Stimulated activated CD4-positive, alpha-beta T cell treated with anti-CD3 and anti-CD28 coated beads, Interleukin-4, amount 100 ng/mL, for 4 hours (primary cell): ENCODE results near the gene ZIC4.

ENCODE experiments used
- DNase-seq, 2 experiments: peaks; one replicate each; pipeline ENCODE4 v3.0.0-alpha.2; 2020

ZIC4 gene

DNA sequence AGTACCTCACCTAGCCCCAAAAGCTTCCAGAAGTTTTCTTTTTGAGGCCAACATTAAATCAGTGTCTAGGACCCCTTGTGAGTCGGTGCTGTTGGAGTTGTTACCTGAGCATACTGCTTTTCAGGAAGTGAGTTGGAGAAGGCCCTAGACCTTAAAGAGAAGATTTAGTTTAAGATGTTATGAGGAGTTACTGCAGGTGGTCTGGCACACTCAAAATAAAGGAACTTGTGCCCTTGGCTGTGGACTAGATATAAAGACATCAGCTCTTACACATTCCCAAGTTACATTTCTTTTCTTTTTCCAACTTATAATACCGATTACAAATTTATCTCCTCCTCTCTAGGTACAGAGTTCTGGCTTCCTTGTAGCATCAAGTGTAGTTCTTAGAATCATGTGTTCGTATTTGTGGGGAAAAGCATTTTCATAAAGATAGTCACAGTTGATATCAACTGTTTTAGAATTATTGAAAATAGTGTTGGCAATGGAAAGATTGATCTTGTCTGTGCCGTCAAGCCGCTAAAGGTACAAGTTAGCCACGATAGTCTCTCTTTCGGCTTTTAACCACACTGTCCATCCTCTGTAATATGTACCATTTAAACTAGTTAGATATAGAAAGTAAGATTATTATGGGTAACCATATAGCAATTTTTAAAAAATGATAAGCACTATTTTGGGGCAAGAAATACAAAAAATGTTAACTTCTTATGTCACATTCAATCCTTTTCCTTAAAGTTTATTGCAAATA is 11.4 kb upstream of the ZIC4 start:
- no peak for DNase-seq

DNA sequence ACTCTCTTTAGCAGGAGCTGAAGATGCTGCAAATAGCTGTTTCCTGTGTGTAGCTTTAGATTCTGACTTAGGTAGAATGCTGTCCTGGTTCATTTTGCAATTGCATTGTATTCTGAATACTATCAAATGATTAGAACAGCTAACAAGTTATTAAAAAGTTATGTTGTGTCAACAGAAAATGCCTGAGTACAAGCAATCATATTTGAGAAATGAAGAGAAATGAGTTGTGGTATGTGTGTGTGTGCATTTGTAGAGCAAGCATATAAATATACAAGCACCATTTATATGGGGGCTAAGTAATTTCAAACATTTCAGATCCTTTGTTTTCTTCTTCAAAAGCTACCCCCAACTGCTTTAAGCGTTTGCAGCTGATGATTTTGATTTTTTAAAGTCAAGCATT is 10.6 kb upstream of the ZIC4 start:
- no peak for DNase-seq

GRCh38 chr3:147415874-147416273 is 9.5 kb upstream of the ZIC4 start:
- no peak for DNase-seq

DNA sequence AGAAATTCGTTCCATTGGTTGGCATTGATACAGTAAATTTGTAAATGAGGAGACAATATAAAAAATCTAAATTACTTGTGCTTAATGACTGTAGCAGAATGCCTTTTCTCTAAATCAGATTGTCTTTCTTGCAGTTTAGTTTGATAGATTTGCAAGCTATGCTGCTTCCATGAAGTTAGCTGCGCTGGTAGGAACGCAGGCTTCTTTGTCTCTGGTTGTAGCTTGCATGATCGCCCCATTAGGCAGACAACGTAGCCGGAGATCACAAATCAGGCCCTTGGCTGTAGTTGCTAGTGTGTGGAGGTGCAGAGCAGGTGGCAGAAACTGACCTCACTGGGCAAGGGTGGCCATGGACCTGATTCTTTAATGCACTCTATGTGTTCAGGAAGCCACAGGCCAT is 8.9 kb upstream of the ZIC4 start:
- no peak for DNase-seq

DNA sequence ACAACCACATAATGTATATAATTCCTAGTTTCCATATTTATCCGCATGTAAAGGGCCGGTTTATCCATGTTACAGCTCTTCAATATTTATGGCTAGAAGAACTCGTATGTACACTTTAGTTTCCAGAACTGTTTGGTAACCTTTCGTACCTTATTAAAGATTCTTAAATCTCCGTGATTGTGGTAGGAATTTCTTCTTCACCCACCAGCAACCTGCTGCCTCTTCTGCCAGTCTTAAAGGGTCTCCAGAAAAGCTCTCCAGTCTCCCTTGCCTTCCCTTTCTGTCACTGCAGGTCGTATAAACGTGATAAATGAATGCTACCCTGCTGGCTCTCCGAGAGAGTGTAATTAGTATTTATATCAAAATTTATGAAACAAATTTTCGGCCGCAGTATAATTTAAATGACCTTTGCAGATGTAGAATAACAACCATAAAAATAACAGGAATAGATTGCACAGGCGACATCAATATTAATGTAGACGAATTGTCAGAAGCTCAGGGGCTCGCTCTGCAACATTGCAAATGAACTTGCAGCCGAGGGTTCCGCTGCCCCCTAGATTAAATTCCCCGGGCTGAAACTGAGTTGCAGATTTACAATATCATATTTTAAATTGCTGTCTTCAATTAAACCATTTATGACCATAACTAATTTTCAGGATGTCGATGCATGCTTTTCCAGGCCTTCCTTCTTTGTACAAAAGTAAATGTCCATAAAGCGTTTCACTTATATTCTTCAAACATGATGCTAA is 8.2 kb upstream of the ZIC4 start:
- no peak for DNase-seq

GRCh38 chr3:147413686-147414389 is 7.5 kb upstream of the ZIC4 start:
- no peak for DNase-seq

DNA sequence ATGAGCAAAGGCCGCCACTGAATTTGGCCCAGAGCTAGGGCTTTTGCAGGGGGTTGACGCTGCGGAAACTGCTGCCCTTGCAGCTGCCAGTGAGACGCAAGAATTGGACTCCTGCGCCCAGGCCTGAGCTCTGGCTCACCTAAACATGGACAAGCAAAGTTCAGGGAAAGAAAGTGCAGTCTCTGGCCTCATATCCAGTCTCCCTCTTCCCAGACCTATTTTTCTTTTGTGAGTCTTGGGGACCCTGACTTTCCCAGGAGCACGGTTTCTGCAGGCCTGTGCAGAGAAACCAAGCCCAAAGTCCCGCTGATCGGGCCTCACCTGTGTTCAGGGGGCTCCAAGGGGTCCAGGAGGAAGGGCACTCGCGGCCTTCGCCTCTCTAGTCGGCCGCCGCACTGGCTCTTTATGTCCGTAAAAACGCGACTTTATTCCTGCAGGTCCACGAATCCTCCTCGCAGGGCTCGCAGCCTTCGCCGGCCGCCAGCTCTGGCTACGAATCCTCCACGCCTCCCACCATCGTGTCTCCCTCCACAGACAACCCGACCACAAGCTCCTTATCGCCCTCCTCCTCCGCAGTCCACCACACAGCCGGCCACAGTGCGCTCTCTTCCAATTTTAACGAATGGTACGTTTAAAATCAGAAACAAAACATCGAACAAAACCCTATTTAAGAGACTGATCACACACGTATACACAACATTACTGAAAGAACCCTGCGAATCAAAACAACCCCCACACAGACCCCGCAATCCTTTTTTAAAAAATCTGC is 6.8 kb upstream of the ZIC4 start:
- DNase-seq: no peak

- DNase-seq: no peak
Observed at GRCh38 chr3:147412261-147412916, 6.0 kb upstream of the ZIC4 start.

DNA sequence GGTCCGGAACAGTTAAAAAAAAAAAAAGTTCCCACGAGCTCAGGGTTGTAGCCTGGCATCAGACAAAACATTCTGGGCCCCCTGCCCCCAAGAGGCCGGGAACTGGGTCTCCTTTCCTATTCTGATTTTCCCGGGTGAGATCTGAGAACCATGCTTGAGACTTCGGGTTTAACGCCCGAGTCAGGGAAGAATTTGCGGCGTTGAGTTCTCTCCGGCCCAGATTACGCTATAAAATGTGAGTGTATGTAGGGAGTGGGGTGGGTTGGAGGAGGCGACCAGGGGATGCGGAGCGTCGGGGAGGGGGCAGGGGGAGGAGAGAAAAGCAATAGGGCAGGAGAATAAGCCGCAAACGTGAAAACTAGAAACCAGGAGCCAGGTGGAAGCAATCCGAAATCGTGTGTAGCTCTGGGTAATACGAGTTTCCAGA is 5.5 kb upstream of the ZIC4 start:
- DNase-seq: no peak

GRCh38 chr3:147411238-147411814 is 5.0 kb upstream of the ZIC4 start:
- DNase-seq: no peak

- DNase-seq: no peak
Observed at GRCh38 chr3:147410526-147411237, 4.3 kb upstream of the ZIC4 start.

GRCh38 chr3:147410116-147410525 is 3.8 kb upstream of the ZIC4 start:
- DNase-seq: no peak

- no peak for DNase-seq
Observed at GRCh38 chr3:147409143-147410115, 3.1 kb upstream of the ZIC4 start, which contains the start of gene ZIC1. Gene ZIC1 (plus strand): TSS chr3:147409365. CDS start chr3:147410113, 748 bp downstream.

DNA sequence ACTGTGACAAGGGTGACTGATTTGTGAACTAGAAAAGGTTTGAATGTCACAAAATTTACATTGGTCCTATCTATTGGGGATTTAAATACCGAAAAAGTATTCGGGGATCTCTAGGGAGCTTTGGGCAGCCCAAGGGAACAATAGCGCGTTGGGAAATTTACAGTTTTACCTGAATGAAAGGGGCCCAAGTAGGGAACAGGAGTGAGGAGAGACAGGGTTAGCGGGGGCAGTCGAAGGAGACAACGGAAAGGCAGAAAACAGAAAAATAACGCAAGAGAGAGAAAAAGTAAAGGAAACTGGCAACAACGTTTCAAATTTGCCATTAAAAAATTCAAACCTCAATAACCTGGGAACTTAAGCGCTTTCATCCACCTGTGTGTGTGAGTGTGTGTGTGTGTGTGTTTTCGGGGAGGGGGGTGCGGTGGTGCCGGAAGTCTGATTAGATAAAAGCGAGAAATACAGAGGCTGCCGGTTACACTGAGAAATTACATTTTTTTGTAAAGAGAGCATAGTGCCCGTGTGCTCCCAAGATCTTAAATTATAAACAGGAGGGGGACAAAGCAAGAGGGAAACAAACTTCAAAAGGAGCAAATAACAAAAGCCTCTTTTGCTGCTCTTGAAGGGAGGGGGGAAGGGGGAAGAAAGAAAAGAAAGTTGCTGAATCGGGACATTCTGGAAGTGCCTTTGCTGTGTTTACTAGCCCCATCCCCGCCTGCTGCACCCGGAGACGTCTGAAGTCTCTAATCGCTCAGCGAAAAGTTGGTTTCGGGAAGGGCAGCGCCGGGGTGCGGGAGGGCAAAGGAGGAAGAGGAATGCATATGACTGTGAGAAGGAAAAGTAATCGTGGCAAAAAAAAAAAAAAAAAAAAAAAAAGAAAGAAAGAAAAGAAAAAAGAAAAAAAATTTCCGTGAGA is 2.1 kb upstream of the ZIC4 start:
- DNase-seq: no peak

- no peak for DNase-seq
Observed at GRCh38 chr3:147407498-147408187, 1.3 kb upstream of the ZIC4 start.

DNA sequence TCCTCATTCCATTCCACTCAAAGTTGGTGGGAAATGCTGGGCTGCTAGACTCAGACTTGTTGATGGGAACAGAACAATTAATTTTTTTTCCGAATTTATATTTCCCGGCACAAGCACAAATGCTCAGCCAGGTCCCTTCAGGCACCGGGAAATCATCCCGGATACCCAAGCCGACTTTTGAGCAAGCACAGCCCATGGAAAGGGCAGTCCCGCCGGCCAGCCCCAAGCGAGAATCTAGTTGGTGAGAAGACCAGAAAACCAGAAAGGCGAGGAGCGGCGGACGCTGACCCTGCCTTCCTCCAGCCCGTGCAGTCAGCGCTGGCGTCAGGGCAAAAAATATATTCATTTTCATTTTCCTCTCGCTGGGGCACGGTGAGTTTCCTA is 763 bp upstream of the ZIC4 start:
- DNase-seq: no peak

DNA sequence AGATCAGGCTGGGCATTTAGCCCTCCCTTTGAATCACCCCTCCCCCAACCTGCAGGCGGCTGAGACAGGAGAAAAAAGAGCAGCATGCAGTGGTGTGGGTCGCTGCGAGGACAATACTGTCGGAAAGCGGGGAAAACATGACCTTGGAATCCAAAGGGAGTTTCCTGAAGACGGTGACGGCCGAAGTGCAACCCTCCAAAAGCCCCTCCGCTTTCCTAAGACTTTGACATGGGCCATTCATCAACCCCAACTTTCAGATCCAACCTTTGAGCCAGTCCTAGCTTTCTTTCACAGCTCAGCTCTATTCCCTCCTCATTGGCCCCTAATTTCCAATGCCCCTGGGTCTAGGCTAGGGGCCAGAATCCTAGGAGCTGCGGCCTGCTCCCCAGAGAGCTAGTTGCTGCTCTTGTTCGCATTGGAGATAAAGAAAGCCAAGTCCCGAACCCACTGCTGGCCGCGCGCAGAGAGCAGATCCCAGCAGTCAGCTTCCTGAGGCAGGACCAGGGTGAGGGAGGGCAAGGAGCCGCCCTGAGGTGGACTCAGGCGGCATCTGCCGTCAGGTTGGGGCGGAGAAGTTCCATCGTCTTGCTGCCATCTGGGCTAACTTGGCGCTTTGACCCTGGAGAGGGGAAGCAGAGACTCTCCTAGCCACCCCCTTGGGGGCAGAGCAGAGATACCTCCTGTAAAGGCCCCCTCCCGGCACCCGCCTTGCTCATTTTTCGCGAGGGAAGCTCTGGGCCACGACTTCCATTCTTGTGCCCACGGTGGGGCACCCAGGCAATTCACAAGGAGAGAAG is 914 bp downstream of the ZIC4 start:
- DNase-seq: no peak
